Daoy (cell line): ENCODE results near the gene OPALIN. TPM values are rescaled to one million over a fixed set of nuclear protein-coding genes. Genes with fewer than 3 reads are reported as not detected.

Experiments used
- DNase-seq: peaks from one replicate; pipeline ENCODE4 v3.0.0-alpha.2; 2015; ENCODE audit warnings: low read depth
- total RNA-seq: library from RNA; depleted of rRNA; stranded (reverse); fragments of >200 nt; shearing (Covaris generic); gene quantifications from 2 replicates; pipeline ENCODE4 v1.2.3, GENCODE V29; 2014; rRNA removed

Gene OPALIN
- total RNA-seq, 1 experiment from 2014 or later: not detected

DNA sequence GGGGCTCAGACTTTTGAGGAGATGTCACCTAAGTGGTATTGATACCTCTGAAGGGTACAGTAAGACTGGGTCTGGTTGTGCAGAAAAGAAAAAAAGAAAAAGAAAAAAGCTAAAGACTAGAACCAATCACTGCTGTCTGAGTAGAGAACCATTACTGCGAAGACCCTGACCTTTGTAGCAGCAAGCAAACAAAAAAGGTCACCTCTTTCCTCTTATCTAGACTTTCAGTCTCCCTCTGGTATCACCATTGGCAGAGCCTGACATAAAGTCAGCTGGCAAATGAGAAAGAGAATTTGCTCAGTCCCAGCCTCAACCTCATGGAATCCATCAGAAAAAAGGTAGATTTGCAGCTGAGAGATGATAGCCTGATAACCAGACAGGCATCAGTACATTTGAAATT lies 57.2 kb downstream of the OPALIN start:
- DNase-seq: no peak

DNA sequence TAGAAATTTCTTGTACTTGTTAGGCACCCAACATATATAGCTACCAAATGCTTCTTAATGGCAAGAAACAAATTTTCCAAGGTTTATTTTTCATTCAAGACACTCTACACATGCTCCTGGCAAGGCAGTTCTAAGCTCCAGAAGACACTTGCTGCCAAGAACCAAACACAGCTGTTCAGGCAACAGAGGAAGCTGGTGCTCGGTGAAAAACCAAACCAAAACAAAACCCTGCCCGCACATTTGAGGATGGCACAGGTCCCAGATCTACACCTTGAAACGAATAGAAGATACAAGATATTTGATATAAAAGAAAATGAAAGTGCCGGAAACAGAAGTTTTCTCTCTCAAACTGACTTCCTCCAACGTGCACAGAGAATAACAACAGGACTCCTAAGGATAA lies 59.4 kb downstream of the OPALIN start:
- DNase-seq: no peak

DNA sequence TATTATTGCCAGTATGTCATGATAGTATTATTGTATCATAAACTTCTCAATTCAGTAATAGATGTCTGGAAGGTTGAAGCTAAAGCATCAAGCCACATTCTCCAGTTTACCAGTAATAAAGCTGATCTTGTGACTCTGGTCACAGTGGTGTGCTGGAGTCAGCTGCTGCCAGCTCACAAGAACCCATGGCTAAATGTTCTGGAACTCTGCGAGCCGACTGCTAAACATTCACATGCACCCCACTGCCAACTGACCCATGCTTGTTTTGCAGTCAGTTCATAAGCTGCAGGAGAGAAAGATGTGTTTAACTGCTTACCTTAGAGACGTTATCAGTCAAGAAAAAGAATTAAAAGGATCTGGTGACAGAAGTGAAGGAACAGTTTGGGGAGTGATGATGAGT lies 60.4 kb downstream of the OPALIN start:
- no peak for DNase-seq

DNA sequence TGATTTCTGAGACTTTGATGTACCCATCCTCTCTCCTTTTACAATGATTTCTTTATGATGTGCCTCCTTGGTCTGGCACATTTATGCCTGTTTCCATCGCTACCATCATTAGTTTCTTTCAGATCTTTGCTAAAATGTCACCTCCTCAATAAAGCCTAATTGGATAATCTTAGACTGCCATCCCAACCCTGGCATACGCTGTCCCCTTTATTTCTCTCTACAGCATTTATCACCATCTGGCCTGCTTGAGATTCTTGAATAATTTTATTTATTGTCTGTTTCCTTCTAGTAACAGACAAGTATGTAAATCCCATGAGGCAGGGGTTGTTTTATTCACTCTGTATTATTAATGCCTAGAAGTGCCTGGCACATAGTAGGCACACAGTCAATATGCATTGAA lies 61.3 kb downstream of the OPALIN start:
- no peak for DNase-seq

DNA sequence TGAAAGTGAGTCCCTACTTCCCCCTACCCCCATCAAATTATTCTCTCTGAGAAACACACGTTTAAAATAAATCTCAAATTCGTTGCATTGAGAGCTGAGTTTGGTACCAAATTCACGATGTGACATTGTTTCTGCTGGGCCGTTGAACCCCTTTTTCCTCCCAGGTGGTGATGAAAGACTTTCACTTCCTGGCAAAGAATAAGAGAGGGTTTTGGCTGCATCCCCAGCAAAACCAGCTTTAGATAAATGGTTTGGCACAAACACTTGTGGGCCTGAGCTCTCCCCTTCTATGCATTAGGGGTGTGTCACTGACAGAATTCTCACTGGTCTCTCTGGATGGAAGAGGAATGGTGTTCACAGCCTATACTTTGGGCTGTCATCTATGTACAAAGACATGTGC lies 63.3 kb downstream of the OPALIN start:
- DNase-seq: no peak

Other genes starting within 250 kb of the OPALIN start
- 6.6 and 9.4 TPM in 2 replicates for gene ZNF518A, start 228.7 kb downstream of the OPALIN start, total RNA-seq
- gene BLNK, start 87.4 kb downstream of the OPALIN start, total RNA-seq: not detected in 2 replicates
- gene DNTT, start 54.6 kb downstream of the OPALIN start, total RNA-seq: not detected in 2 replicates
- gene TLL2, start 154.9 kb upstream of the OPALIN start, total RNA-seq: 0.15 and 0.29 TPM in 2 replicates
- gene TM9SF3, start 228.0 kb upstream of the OPALIN start, total RNA-seq: 74.1 and 107 TPM in 2 replicates